ENCODE data around the gene CCNT2. TPM values are rescaled to one million over a fixed set of nuclear protein-coding genes. Genes with fewer than 3 reads are reported as not detected.

The CCNT2 gene
- total RNA-seq, 1 experiment from 2014 or later, result 32.6 TPM

GRCh38 chr2:135004005-135004746, 85.6 kb downstream of the CCNT2 start:
- Histone ChIP-seq H3K9me2 (ENCODE audit: insufficient read depth) (no peaks in the 10 kb centered on the region), H4K20me1 (ENCODE audit: insufficient read depth) (no peaks in the 10 kb centered on the region), H3K79me2 (ENCODE audit: insufficient read depth, low read length) (no peaks in the 10 kb centered on the region), H3K9me3 (ENCODE audit: control insufficient read depth in 1 of 2, insufficient read depth in 1 of 2, low read depth in 1 of 2, low read length in 2 of 2) (no peaks in the 10 kb centered on the region), H2AFZ (ENCODE audit: low read depth, low read length, poor library complexity, severe bottlenecking) (peak overlapping the region; percentile 46), H3K4me2 (ENCODE audit: low read length) (peak overlapping the region; percentile 21; the same call in 1 of the 2 replicates), H3K4me1 (ENCODE audit: control insufficient read depth in 1 of 2, insufficient read depth in 2 of 2, low read length in 2 of 2) (no peaks in the 10 kb centered on the region), H3K9ac (ENCODE audit: low read length) (no peak overlapping the region), H3K36me3 (ENCODE audit: control insufficient read depth in 1 of 2, insufficient read depth in 2 of 2, low read length in 2 of 2) (no peaks in the 10 kb centered on the region), H3K27me3 (ENCODE audit: insufficient read depth, low read length) (peaks cover 4% of the 10 kb centered on the region; the same call in 1 of the 2 replicates), H3K4me3 (replicated peaks in 1 of 2; ENCODE audit: low read depth in 1 of 2, low read length in 2 of 2) (no peak overlapping the region), H3K27ac (ENCODE audit: low read depth, low read length) (no peak overlapping the region)
- DNase-seq (ENCODE audit: low read depth, low spot score) (peak; percentile 48), ATAC-seq (peak; percentile 100)
- intact Hi-C loops (cut with micrococcal nuclease), result loop anchor here (1.0 to 10.0 kb wide), 9 partner anchors 161 to 1378 kb away; no protein-coding TSS in a partner anchor
- ChIA-PET POLR2A (interaction anchor here (0.8 kb wide), 1 partner anchor 581 kb away, joined by 3 read pairs; no protein-coding TSS in a partner anchor), RAD21 (ENCODE audit: low non-redundant PET in 1 of 2, low total read pairs in 2 of 2, uncharacterized antibody in 2 of 2, unreplicated experiment in 2 of 2) (interaction anchor here in 1 of 2 experiments (0.5 to 1.7 kb wide), 3 partner anchors 462 to 794 kb away, joined by 3 to 12 read pairs (median 4); no protein-coding TSS in a partner anchor), CTCF (interaction anchor here (0.6 to 3.6 kb wide), 17 partner anchors 8 to 1380 kb away, joined by 3 to 45 read pairs (median 3); no protein-coding TSS in a partner anchor)
- no TSS peak for BruUV-seq (replicated peaks)
- TF ChIP-seq TCF7L2 (IDR thresholded peaks at IDR 0.05; ENCODE audit: borderline replicate concordance, extremely low read depth, insufficient read depth, insufficient read length), result peak; percentile 55
- 0 out of 2 replicates have a peak, but pooled peaks have one; percentile 23 for TF ChIP-seq CBX3 (IDR thresholded peaks at IDR 0.05; ENCODE audit: low read depth)
- no peak for TF ChIP-seq FOSL1 (IDR thresholded peaks at IDR 0.05; ENCODE audit: low read depth)
- peak; percentile 88 for TF ChIP-seq MAX (IDR thresholded peaks at IDR 0.05)
- TF ChIP-seq ELF1 (IDR thresholded peaks at IDR 0.05; ENCODE audit: borderline replicate concordance, low read depth), result no peak
- peak; percentile 83 to 97 (median 96) for TF ChIP-seq CTCF (IDR thresholded peaks at IDR 0.05 in 2 of 3, conservative IDR thresholded peaks at IDR 0.05 in 1 of 3; ENCODE audit: borderline replicate concordance in 1 of 3, insufficient read depth in 1 of 3, low read depth in 2 of 3, low read length in 2 of 3)
- TF ChIP-seq RAD21 (IDR thresholded peaks at IDR 0.05; ENCODE audit: low read depth), result peak; percentile 97
